H9 (cell line): Measurements from ENCODE around the gene GABRD. TPM values are rescaled to one million over a fixed set of nuclear protein-coding genes. Genes with fewer than 3 reads are reported as not detected.

Experiments
- DNase-seq: peaks from one replicate; pipeline ENCODE4 v3.0.0-alpha.2; 2017
- H2AFZ ChIP-seq: one replicate; pipeline ENCODE4 v1.6.1; 2013; ENCODE audit warnings: mild to moderate bottlenecking, low read length, control low read depth, moderate library complexity
- H2AK5ac ChIP-seq: 2 replicates; pipeline ENCODE4 v1.6.1; 2013; ENCODE audit warnings: low read length, control low read depth, mixed read lengths; ENCODE audit not compliant: insufficient read length
- H2BK120ac ChIP-seq: one replicate; pipeline ENCODE4 v1.6.1; 2013; ENCODE audit warnings: low read depth, mild to moderate bottlenecking, low read length, control low read depth, inconsistent platforms; ENCODE audit not compliant: poor library complexity, severe bottlenecking
- H2BK12ac ChIP-seq: 2 replicates; pipeline ENCODE4 v1.6.1; 2013; ENCODE audit warnings: low read length, control low read depth, mixed read lengths, low read depth; ENCODE audit not compliant: insufficient read length
- H2BK15ac ChIP-seq: 2 replicates; pipeline ENCODE4 v1.6.1; 2013; ENCODE audit warnings: low read depth, low read length, control low read depth
- H2BK20ac ChIP-seq: one replicate; pipeline ENCODE4 v1.6.1; 2013; ENCODE audit warnings: low read depth, mild to moderate bottlenecking, low read length, control low read depth, inconsistent platforms; ENCODE audit not compliant: poor library complexity, severe bottlenecking
- H2BK5ac ChIP-seq: 2 replicates; pipeline ENCODE4 v1.6.1; 2013; ENCODE audit warnings: low read length, control low read depth, mixed read lengths; ENCODE audit not compliant: insufficient read length
- H3K14ac ChIP-seq: 2 replicates; pipeline ENCODE4 v1.6.1; 2013; ENCODE audit warnings: low read length, control low read depth; ENCODE audit not compliant: insufficient read depth
- H3K18ac ChIP-seq: 2 replicates; pipeline ENCODE4 v1.6.1; 2013; ENCODE audit warnings: low read depth, mild to moderate bottlenecking, mixed read lengths, low read length, control low read depth; ENCODE audit not compliant: insufficient read length
- H3K23ac ChIP-seq: 2 replicates; pipeline ENCODE4 v1.6.1; 2013; ENCODE audit warnings: low read length, control low read depth, mixed read lengths, low read depth; ENCODE audit not compliant: insufficient read length
- H3K23me2 ChIP-seq: 2 replicates; pipeline ENCODE4 v1.6.1; 2013; ENCODE audit warnings: low read depth, mild to moderate bottlenecking, mixed read lengths, low read length, control low read depth; ENCODE audit not compliant: insufficient read length, poor library complexity, severe bottlenecking
- H3K27ac ChIP-seq: 2 replicates; pipeline ENCODE4 v1.5.1; 2013; ENCODE audit warnings: low read length, control low read depth, mixed read lengths, low read depth; ENCODE audit not compliant: insufficient read length
- H3K27me3 ChIP-seq: 2 replicates; pipeline ENCODE4 v1.6.1; 2013; ENCODE audit warnings: low read length, control low read depth, inconsistent platforms; ENCODE audit not compliant: insufficient read depth
- H3K4ac ChIP-seq: 2 replicates; pipeline ENCODE4 v1.6.1; 2013; ENCODE audit warnings: low read depth, mild to moderate bottlenecking, control low read depth, inconsistent platforms, low read length, moderate library complexity
- H3K4me1 ChIP-seq: 2 replicates; pipeline ENCODE4 v1.6.1; 2013; ENCODE audit warnings: low read length, control low read depth, inconsistent platforms; ENCODE audit not compliant: insufficient read depth
- H3K4me2 ChIP-seq: 2 replicates; pipeline ENCODE4 v1.6.1; 2013; ENCODE audit warnings: low read length, control low read depth, mixed read lengths; ENCODE audit not compliant: insufficient read length, insufficient read depth
- H3K56ac ChIP-seq: 2 replicates; pipeline ENCODE4 v1.6.1; 2013; ENCODE audit warnings: low read depth, mild to moderate bottlenecking, mixed read lengths, low read length, control low read depth; ENCODE audit not compliant: insufficient read length
- H3K79me1 ChIP-seq: 2 replicates; pipeline ENCODE4 v1.6.1; 2013; ENCODE audit warnings: low read depth, mild to moderate bottlenecking, moderate library complexity, low read length, control low read depth, inconsistent platforms; ENCODE audit not compliant: insufficient read depth, poor library complexity, severe bottlenecking
- H3K79me2 ChIP-seq: 2 replicates; pipeline ENCODE4 v1.6.1; 2013; ENCODE audit warnings: low read length, control low read depth, inconsistent platforms; ENCODE audit not compliant: insufficient read depth
- H3K9ac ChIP-seq: 2 replicates; pipeline ENCODE4 v1.6.1; 2013; ENCODE audit warnings: low read length, control low read depth, mixed read lengths; ENCODE audit not compliant: insufficient read length; ENCODE audit errors: extremely low read depth
- H3K9me3 ChIP-seq: one replicate; pipeline ENCODE4 v1.6.1; 2013; ENCODE audit warnings: low read depth, low read length, inconsistent platforms; ENCODE audit not compliant: control insufficient read depth
- H3T11ph ChIP-seq: one replicate; pipeline ENCODE4 v1.6.1; 2013; ENCODE audit warnings: mild to moderate bottlenecking, low read length, control low read depth, inconsistent platforms
- H4K20me1 ChIP-seq: one replicate; pipeline ENCODE4 v1.6.1; 2013; ENCODE audit not compliant: control insufficient read depth, insufficient read length, insufficient read depth
- H4K5ac ChIP-seq: 2 replicates; pipeline ENCODE4 v1.6.1; 2013; ENCODE audit warnings: low read depth, mild to moderate bottlenecking, mixed read lengths, low read length, control low read depth; ENCODE audit not compliant: insufficient read length
- H4K8ac ChIP-seq: replicated peaks from 2 replicates; pipeline ENCODE4 v1.6.1; 2013; ENCODE audit warnings: low read length, control low read depth, mixed read lengths, low read depth; ENCODE audit not compliant: insufficient read length
- H4K91ac ChIP-seq: 2 replicates; pipeline ENCODE4 v1.6.1; 2013; ENCODE audit warnings: low read depth, mild to moderate bottlenecking, moderate library complexity, mixed read lengths, low read length, control low read depth; ENCODE audit not compliant: insufficient read length
- H3K27ac Mint-ChIP-seq, 3 experiments: 2 replicates in 2 of 3; 3 replicates in 1 of 3; pipeline ENCODE4 v1.8.0; 2020 to 2021; ENCODE audit warnings: mixed read lengths in 3 of 3, mild to moderate bottlenecking in 1 of 3, moderate library complexity in 1 of 3
- H3K27me3 Mint-ChIP-seq: 2 replicates; pipeline ENCODE4 v1.8.0; 2021; ENCODE audit warnings: low read depth, mild to moderate bottlenecking, moderate library complexity, mixed read lengths
- H3K36me3 Mint-ChIP-seq, 3 experiments: 2 replicates in 2 of 3; 3 replicates in 1 of 3; pipeline ENCODE4 v1.8.0; 2020 to 2021; ENCODE audit warnings: low read depth in 3 of 3, mixed read lengths in 3 of 3; ENCODE audit not compliant: insufficient read depth in 1 of 3
- H3K4me1 Mint-ChIP-seq, 2 experiments: 2 replicates each; pipeline ENCODE4 v1.8.0; 2020; ENCODE audit warnings: mixed read lengths in 2 of 2
- H3K4me3 Mint-ChIP-seq, 2 experiments: 2 replicates in 1 of 2; 3 replicates in 1 of 2; pipeline ENCODE4 v1.8.0; 2020 to 2021; ENCODE audit warnings: mild to moderate bottlenecking in 2 of 2, mixed read lengths in 2 of 2, moderate library complexity in 1 of 2
- H3K9me3 Mint-ChIP-seq, 2 experiments: 2 replicates in 1 of 2; 3 replicates in 1 of 2; pipeline ENCODE4 v1.8.0; 2020; ENCODE audit warnings: mild to moderate bottlenecking in 2 of 2, mixed read lengths in 2 of 2, moderate library complexity in 1 of 2
- CTCF ChIP-seq: fragments of 200-600 bp; sonication (generic); conservative IDR thresholded peaks from 3 replicates; pipeline ENCODE4 v1.8.0; 2021; ENCODE audit warnings: antibody characterized with exemption, mild to moderate bottlenecking
- WGBS: extraction: QIAGEN DNeasy Blood & Tissue Kit; methylation state at CpG from one replicate; pipeline ENCODE4 v1.1.7; 2013; ENCODE audit warnings: missing lambda C conversion rate, low lambda C conversion rate, mixed read lengths; ENCODE audit not compliant: insufficient read length; ENCODE audit errors: extremely low coverage; 5-methylcytosine and 5-hydroxymethylcytosine counted together
- total RNA-seq: library from RNA; stranded (reverse); gene quantifications from 2 replicates; pipeline ENCODE4 v1.2.1, GENCODE V29; 2021

The GABRD gene
- total RNA-seq, 1 experiment from 2014 or later = 0.59 TPM

GRCh38 chr1:2038229-2038628 lies 19.1 kb downstream of the GABRD start:
- H4K20me1 ChIP-seq = no peaks in the 10 kb centered on the region
- H3K79me1 ChIP-seq = no peaks in the 10 kb centered on the region
- no peak overlapping the region for H3K4ac ChIP-seq
- H3K36me3 Mint-ChIP-seq = no peaks in the 10 kb centered on the region
- no peak for DNase-seq
- H2BK15ac ChIP-seq = no peak overlapping the region
- WGBS = no CpG with 5 or more reads among the region's 8 CpGs
- peaks cover 2% of the 10 kb centered on the region for H3K27me3 Mint-ChIP-seq
- H3K4me1 ChIP-seq = no peaks in the 10 kb centered on the region
- H3K4me1 Mint-ChIP-seq = peaks cover 0 to 6% of the 10 kb centered on the region in 2 experiments; a peak in 2 of 4 replicates
- H3K4me3 Mint-ChIP-seq = no peak overlapping the region
- no peak overlapping the region for H3K23ac ChIP-seq
- no peaks in the 10 kb centered on the region for H3K9me3 ChIP-seq
- no peak overlapping the region for H3K9ac ChIP-seq
- H3K27ac Mint-ChIP-seq = peak overlapping the region in 1 of 3 experiments; percentile 62; a peak in 2 of 7 replicates
- no peak overlapping the region for H2BK20ac ChIP-seq
- H4K8ac ChIP-seq = no peak overlapping the region
- no peak overlapping the region for H3K18ac ChIP-seq
- no peak overlapping the region for H2AK5ac ChIP-seq
- no peak overlapping the region for H2BK5ac ChIP-seq
- no peak overlapping the region for H2BK12ac ChIP-seq
- H3K4me2 ChIP-seq = no peak overlapping the region
- no peaks in the 10 kb centered on the region for H3K79me2 ChIP-seq
- no peak overlapping the region for H4K91ac ChIP-seq
- no peak overlapping the region for H2AFZ ChIP-seq
- no peak for TF ChIP-seq CTCF
- H3K27me3 ChIP-seq = no peaks in the 10 kb centered on the region
- no peak overlapping the region for H3K27ac ChIP-seq
- H2BK120ac ChIP-seq = no peak overlapping the region
- H3T11ph ChIP-seq = no peak overlapping the region
- no peak overlapping the region for H3K14ac ChIP-seq
- no peak overlapping the region for H3K56ac ChIP-seq
- H3K9me3 Mint-ChIP-seq = no peaks in the 10 kb centered on the region; a peak in 1 of 5 replicates
- H4K5ac ChIP-seq = no peak overlapping the region
- no peaks in the 10 kb centered on the region for H3K23me2 ChIP-seq
